DMS53 treated with DMSO at 0.1 percent for 48 hours (cell line): ENCODE measurements around the gene HMCN1.
"Not testable (repeated sequence)": the region's sequence is repeated elsewhere in the genome, so short reads cannot be mapped to it uniquely, and the experiment has no call there.

Experiments
- DNase-seq: peaks from one replicate; lab custom pipeline; 2025; ENCODE audit not compliant: unreplicated experiment; lab: John Stamatoyannopoulos, UW

Gene HMCN1

DNA sequence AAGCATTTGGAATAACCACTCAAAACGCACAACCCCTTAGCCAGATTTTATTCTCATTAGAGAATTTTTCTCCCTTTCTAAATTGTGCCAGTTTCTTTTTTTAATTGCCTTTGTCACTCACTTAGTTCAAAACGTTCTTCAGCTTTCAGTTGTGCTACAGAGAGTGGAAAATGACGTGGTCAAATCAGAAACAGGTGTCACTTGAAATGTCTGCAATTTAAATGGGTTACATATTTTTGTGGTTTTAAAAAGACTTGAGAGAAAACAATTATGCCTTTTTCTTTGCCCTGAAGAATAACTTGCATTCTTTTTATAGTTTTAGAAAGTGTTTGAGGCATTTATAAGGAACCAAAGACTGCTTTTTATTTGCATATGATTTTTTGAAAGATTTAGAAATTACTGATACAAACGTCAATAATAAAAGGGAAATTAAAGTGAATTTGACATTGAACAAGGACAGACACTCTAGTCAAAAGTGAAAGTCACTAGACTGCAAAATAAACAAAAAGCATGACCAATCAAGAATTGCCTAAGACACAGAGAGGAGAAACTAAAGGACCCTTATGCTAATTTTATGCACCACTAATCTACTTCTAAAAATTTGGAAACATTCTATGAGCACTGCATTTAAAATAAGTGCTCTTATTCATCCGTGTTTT, 449.9 kb downstream of the HMCN1 start:
- no peak for DNase-seq

DNA sequence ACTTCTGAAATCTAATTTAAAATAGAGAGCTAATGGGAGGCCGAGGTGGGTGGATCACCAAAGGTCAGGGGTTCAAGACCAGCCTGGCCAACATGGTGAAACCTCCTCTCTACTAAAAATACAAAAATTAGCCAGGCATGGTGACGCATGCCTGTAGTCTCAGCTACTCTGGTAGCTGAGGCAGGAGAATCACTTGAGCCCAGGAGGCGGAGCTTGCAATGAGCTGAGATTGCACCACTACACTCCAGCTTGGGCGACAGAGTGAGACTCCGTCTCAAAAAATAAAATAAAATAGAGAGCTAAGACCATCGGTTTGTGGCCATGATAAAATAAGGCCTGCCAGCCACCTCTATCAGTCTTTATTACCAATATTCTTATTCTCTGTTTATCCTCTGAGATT, 452.1 kb downstream of the HMCN1 start:
- DNase-seq = not testable (repeated sequence)

DNA sequence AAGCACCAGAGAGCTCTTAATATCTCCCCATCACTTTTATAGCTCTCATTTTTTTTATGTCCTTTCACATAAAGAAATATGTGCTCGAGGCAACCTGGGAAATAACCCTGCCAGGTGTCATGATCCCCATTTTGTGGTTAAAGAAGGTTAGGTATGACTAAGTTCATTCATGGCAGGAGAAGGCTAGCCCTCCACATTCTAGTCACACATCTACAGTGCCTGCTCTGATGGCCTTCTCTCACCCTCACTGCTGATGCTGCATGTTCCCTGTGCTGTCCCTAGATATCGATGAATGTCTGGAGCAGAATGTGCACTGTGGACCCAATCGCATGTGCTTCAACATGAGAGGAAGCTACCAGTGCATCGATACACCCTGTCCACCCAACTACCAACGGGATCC, 453.4 kb downstream of the HMCN1 start:
- no peak for DNase-seq

- DNase-seq = no peak
Observed at GRCh38 chr1:186188004-186188539, 453.9 kb downstream of the HMCN1 start.

DNA sequence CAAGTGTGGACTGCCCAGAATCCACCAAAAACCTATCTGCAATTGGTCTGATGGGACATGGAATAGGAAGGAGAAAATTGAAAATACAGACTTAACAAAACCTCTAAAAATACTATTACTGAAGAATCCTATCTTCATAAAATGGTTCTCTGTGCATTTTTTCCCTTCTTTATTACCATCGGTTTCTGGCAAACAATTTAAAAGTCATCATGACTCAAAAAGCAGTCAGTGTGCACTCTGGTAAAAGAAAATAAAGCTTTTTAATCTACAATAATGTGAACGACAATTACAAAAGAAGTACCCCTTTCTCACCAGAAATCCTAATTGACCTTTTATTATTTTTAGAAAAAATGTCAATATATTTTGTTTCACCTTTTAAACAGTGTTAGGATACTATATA, 454.5 kb downstream of the HMCN1 start:
- DNase-seq = no peak

DNA sequence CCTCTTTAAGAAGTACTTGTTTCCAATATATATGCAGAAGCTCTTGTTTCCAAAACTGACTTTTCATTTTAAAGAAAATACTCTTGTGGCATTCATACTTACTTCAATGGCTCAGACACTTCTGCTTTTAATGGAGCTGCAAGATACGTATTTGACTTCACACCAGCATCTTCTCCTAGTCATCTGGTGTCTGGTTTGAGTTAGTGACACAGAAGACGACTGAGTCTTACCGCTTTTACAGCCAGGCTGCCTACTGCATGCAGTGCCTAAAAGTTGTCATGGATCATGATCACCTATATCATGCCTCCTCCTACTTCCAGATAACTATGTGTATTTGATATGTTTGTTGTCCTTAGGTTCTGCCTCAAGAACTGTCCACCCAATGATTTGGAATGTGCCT, 455.0 kb downstream of the HMCN1 start:
- DNase-seq = no peak

DNA sequence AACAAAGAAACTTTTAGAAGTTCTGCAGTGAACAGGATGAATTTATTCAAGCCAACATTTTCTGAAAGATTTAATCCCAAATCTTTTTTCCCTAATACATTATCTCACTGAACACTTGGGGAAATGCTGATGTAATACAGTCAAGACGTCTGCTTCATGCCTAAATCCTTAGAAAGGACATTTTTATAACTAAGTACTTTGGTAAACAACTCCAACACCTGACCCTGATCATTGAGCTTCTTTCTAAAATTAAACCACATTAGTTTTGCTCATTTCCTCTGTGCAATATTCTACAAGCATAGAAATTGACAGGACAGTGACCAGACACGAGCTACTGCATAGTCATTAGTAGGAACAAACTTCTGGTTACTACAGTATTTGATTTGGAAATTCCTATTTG, 457.3 kb downstream of the HMCN1 start:
- DNase-seq = no peak

- DNase-seq = no peak
Observed at GRCh38 chr1:186193224-186193623, 459.0 kb downstream of the HMCN1 start.

DNA sequence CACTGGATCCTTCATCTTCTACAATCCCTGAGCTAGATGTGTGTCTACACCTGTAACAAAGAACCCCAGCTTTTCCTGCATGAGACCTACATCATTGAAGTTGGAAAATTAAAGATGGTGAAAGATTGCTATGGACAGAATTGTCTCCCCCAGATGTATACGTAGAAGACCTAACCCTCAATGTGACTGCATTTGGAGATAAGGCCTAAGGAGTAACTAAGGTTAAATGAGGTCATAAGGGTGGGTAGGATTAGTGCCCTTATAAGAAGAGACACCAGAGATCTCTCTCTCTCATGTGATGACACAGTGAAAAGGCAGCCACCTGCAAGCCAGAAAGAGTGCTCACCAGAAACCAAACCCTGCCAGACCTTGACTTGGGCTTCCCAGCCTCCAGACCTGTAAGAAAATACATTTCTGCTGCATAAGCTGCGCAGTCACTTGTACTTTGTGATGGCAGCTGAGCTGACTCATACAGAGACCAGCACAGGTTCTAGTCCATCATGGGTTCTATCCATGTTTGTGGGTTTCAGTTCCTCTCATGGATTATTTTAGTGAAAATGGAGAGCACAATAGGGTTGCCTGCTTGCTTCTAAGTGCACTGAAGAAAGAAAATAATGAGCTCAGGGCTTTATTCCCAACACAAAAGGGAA, 460.0 kb downstream of the HMCN1 start:
- DNase-seq = no peak

GRCh38 chr1:186195377-186195931, 461.3 kb downstream of the HMCN1 start:
- DNase-seq = no peak

GRCh38 chr1:186202271-186202764, 468.1 kb downstream of the HMCN1 start:
- no peak for DNase-seq

DNA sequence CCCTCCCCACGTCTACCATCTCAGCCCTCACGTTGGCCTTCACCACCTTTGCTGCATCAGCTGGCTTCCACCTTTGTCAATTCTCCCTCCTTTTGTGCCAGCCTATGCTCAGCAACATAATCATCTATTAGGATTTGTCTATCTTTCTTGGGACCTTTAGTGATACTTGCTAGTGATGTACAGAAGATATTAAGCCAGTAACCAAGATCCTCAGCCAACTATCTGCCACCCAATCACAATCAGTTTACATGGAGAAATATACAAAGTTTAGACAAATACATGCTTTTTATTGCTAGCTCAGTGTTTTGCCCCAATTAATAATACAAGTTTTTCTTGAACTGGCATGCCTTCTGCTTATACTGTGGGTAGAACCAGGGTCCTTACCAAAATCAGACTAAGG, 468.6 kb downstream of the HMCN1 start:
- DNase-seq = no peak

DNA sequence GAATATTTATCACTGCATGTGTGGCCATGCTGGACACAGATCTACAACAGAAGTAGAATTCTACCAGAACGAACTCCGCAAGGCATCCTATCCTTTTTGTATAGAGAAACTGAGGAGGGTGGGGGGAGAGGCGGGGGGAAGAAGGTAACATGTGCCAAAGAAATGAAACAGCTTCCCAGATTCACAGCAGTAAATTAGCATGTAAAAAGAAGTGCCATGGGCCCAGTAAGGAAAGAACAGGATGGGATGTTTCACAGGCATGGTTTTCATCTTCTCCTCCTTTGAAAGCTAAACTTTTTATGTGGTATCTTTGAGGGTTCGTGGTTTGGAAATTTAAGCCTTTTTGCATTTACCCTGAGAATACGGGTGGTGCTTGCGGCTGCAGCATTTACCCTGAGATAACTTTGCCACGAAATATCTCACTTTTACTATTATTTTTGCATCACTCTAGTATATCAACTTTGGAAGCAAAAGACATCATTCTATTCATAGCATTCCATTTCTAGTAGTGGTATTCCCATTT, 471.9 kb downstream of the HMCN1 start:
- DNase-seq = no peak

DNA sequence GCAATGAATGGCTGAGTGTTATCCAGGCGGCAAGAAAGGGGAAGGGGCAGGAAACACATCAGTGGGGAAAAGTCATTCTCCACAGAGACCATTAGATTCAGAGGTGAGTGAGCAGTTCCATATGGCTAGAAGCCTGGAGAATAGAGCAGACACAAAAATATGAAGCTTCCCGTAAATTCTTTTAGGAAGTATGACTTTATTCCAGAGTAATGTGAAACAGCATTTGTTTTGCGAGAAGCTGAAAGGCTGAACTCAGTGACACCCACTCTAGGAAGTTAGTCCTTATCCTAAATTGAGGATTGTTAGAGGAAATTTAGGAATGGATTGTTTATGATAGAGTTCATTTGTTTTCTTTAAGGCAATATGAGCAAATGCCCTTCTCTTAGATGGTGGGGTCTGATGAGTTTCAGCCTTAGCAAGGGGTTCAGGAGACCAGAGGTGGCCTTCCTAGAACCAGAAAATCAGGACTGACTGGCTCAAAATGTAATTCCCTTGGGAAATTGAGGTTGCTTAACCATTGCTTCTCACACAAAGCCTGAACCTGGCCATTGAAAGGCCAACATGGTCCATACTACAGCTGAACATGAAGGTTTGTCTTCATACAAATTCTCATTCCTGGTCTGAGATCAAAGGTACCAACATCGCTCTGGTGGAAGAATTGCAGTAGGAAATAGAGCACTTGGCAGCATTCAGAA, 473.3 kb downstream of the HMCN1 start:
- no peak for DNase-seq

DNA sequence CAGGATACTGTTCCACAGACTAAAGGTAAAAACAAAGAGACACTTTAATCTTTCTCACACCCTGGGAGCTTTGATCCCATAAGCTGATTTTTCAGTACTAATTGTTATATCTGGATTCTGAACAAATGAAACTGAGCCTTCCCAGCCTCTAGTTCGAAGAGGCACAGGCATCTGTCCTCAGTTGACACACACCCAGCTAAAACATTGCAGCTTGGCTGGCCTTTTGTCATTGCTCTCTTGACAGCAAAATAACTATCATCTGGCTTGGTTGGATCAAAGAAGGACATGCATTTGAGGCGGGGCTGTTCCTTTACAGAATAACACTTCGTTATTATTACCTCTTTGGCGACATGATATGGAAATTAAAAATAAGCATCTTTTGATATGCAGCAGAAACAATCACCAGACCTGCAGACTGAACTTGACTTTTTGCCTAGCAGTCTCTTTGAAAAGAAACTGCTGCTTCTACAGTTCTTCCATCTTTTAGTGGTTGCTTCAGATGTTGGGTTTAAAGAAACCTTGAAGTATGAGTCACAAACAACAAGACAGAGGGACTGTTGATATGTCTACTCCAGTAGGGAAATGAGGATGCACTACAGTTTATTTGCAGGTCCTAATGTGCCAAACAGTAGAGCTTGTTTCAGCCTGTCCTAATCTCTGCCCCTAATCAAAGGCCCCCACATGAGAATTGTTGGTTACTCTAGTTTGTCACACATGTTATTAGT, 474.4 kb downstream of the HMCN1 start:
- no peak for DNase-seq

DNA sequence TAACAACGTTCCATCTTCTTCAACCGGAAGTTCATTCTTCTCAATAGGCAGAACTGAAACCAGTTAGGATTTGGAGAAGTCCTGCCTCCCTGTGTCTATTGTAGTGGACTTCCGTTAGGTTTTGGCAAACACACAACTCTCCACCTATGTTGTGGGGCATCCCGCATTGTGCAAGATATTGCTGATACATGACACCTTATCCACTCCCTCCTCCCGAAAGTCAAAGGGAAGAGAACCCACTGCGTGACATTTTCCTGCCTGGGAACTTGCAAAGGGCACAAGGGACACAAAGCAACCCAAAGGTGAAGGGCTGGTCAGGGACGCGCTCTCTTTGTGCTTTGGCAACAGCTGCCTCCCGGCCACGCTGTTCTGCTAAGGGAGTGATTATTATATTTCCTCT, 476.1 kb downstream of the HMCN1 start:
- DNase-seq = no peak

GRCh38 chr1:186211583-186211982, 477.4 kb downstream of the HMCN1 start:
- DNase-seq = not testable (repeated sequence)

GRCh38 chr1:186212568-186213224, 478.5 kb downstream of the HMCN1 start:
- peak; percentile 83 for DNase-seq

DNA sequence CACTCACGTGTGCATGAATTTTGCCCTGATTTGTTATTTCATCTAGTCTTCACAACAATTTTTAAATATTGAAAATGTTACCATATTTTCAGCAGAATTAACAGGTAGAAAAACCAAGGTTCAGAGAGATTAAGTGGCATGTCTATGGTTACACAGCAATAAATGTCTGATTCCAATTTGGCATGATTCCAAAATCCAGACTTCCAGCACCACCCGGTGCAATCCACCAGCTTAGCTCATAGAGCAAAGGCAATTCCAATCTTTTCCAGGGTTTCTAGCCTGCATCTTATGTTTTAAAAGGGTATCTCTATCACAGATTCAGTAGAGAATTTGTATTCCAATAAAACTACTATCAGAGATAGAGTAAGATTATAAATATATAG, 479.0 kb downstream of the HMCN1 start:
- no peak for DNase-seq

DNA sequence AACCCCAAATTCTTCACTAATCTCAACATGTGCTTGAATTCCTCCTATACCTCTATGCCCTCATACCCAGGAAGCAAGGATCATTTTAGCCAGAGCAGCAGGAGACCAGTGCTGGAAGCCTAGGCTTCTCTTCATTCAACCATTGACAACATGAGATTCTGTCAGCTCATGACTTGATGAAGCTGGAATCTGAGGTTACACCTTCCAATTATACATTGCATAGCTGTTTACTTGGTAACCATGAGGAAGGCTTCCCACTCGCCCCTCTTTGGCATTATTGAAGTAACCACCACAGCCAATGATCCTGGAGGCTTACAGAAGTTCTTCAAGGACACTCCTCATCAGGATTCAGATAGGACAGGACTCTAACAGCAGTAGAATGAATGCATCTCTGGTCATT, 480.6 kb downstream of the HMCN1 start:
- DNase-seq = no peak
